ENCODE data around the gene CLDND1. TPM values are rescaled to one million over a fixed set of nuclear protein-coding genes. Genes with fewer than 3 reads are reported as not detected.
A peak's percentile ranks its signal among the peaks of the same experiment; 100 is the strongest.
"Not testable (repeated sequence)": the region's sequence is repeated elsewhere in the genome, so short reads cannot be mapped to it uniquely, and the experiment has no call there.

Gene CLDND1
- total and polyA plus RNA-seq, 5 donors from 2014 or later, result 193 to 320 (median 266) TPM

- Mint-ChIP-seq H3K4me3 (peak overlapping the region in 2 of 4 donors; percentile 31 to 82), H3K4me1 (peaks cover 35 to 76% (median 59%) of the 10 kb centered on the region in 4 donors), H3K27ac (peak overlapping the region; percentile 57 to 95 (median 89)), H3K36me3 (no peaks in the 10 kb centered on the region), H3K27me3 (peaks cover 4% of the 10 kb centered on the region), H3K9me3 (peaks cover 0 to 4% (median 0%) of the 10 kb centered on the region in 7 donors)
- H3K36me3 ChIP-seq (ENCODE audit: control insufficient read depth, insufficient read depth, low read length), result no peaks in the 10 kb centered on the region
- H3K9me3 ChIP-seq (ENCODE audit: control insufficient read depth in 2 of 2, low read length in 2 of 2), result no peaks in the 10 kb centered on the region
- H3K4me1 ChIP-seq (ENCODE audit: control insufficient read depth, insufficient read depth, low read length, poor library complexity, severe bottlenecking), result peaks cover 69% of the 10 kb centered on the region
- ATAC-seq (ENCODE audit: low read depth in 2 of 2), result peak in 1 of 2 donors; percentile 31
- DNase-seq, result peak in 1 of 3 donors; percentile 71
- H3K4me3 ChIP-seq (ENCODE audit: low read depth, low read length), result peak overlapping the region; percentile 72
- H3K27me3 ChIP-seq (ENCODE audit: control insufficient read depth, insufficient read depth, low read length), result no peaks in the 10 kb centered on the region
- H3K27ac ChIP-seq (ENCODE audit: insufficient read depth, low read length, poor library complexity, severe bottlenecking), result peak overlapping the region; percentile 94
Observed at GRCh38 chr3:98561727-98562521, 39.2 kb upstream of the CLDND1 start.

- no peaks in the 10 kb centered on the region for H3K27me3 ChIP-seq (ENCODE audit: control insufficient read depth, insufficient read depth, low read length)
- H3K36me3 ChIP-seq (ENCODE audit: control insufficient read depth, insufficient read depth, low read length), result no peaks in the 10 kb centered on the region
- no peak overlapping the region for H3K4me3 Mint-ChIP-seq
- H3K9me3 Mint-ChIP-seq, result peaks cover 0 to 4% (median 0%) of the 10 kb centered on the region in 7 donors
- peak overlapping the region; percentile 1 to 95 (median 30) for H3K27ac Mint-ChIP-seq
- no peak overlapping the region for H3K27ac ChIP-seq (ENCODE audit: insufficient read depth, low read length, poor library complexity, severe bottlenecking)
- peaks cover 69% of the 10 kb centered on the region for H3K4me1 ChIP-seq (ENCODE audit: control insufficient read depth, insufficient read depth, low read length, poor library complexity, severe bottlenecking)
- H3K9me3 ChIP-seq (ENCODE audit: control insufficient read depth in 2 of 2, low read length in 2 of 2), result no peaks in the 10 kb centered on the region
- H3K27me3 Mint-ChIP-seq, result peaks cover 4% of the 10 kb centered on the region
- H3K4me3 ChIP-seq (ENCODE audit: low read depth, low read length), result peak overlapping the region; percentile 27
- peaks cover 44 to 77% (median 60%) of the 10 kb centered on the region in 4 donors for H3K4me1 Mint-ChIP-seq
- ATAC-seq (ENCODE audit: low read depth in 2 of 2), result no peak
- no peaks in the 10 kb centered on the region for H3K36me3 Mint-ChIP-seq
- no peak for DNase-seq
Observed at GRCh38 chr3:98560911-98561310, 38.2 kb upstream of the CLDND1 start.

- peak overlapping the region in 1 of 3 donors; percentile 19 for H3K27ac Mint-ChIP-seq
- not testable (repeated sequence) for H3K27me3 ChIP-seq (ENCODE audit: control insufficient read depth, insufficient read depth, low read length); H3K4me3 Mint-ChIP-seq; H3K9me3 ChIP-seq (ENCODE audit: control insufficient read depth in 2 of 2, low read length in 2 of 2); H3K36me3 ChIP-seq (ENCODE audit: control insufficient read depth, insufficient read depth, low read length); H3K27ac ChIP-seq (ENCODE audit: insufficient read depth, low read length, poor library complexity, severe bottlenecking); DNase-seq; ATAC-seq (ENCODE audit: low read depth in 2 of 2); H3K36me3 Mint-ChIP-seq; H3K4me3 ChIP-seq (ENCODE audit: low read depth, low read length); H3K9me3 Mint-ChIP-seq; H3K27me3 Mint-ChIP-seq
- H3K4me1 Mint-ChIP-seq, result peaks cover 44 to 76% (median 57%) of the 10 kb centered on the region in 4 donors
- peaks cover 58% of the 10 kb centered on the region for H3K4me1 ChIP-seq (ENCODE audit: control insufficient read depth, insufficient read depth, low read length, poor library complexity, severe bottlenecking)
Observed at GRCh38 chr3:98559769-98560168, 37.1 kb upstream of the CLDND1 start.

GRCh38 chr3:98558100-98558827 lies 35.6 kb upstream of the CLDND1 start:
- peaks cover 0 to 4% (median 0%) of the 10 kb centered on the region in 7 donors for H3K9me3 Mint-ChIP-seq
- H3K4me3 ChIP-seq (ENCODE audit: low read depth, low read length), result peak overlapping the region; percentile 69
- H3K27me3 ChIP-seq (ENCODE audit: control insufficient read depth, insufficient read depth, low read length), result no peaks in the 10 kb centered on the region
- H3K4me1 Mint-ChIP-seq, result peaks cover 44 to 69% (median 52%) of the 10 kb centered on the region in 4 donors
- ATAC-seq (ENCODE audit: low read depth in 2 of 2), result no peak
- no peaks in the 10 kb centered on the region for H3K36me3 ChIP-seq (ENCODE audit: control insufficient read depth, insufficient read depth, low read length)
- peaks cover 44% of the 10 kb centered on the region for H3K4me1 ChIP-seq (ENCODE audit: control insufficient read depth, insufficient read depth, low read length, poor library complexity, severe bottlenecking)
- peak overlapping the region; percentile 90 for H3K27ac ChIP-seq (ENCODE audit: insufficient read depth, low read length, poor library complexity, severe bottlenecking)
- H3K9me3 ChIP-seq (ENCODE audit: control insufficient read depth in 2 of 2, low read length in 2 of 2), result no peaks in the 10 kb centered on the region
- peak overlapping the region in 1 of 4 donors; percentile 86 for H3K4me3 Mint-ChIP-seq
- H3K27me3 Mint-ChIP-seq, result no peaks in the 10 kb centered on the region
- H3K27ac Mint-ChIP-seq, result peak overlapping the region; percentile 22 to 98 (median 86)
- no peak for DNase-seq
- H3K36me3 Mint-ChIP-seq, result no peaks in the 10 kb centered on the region

- DNase-seq, result peak in 1 of 3 donors; percentile 74
- peaks cover 45 to 61% (median 52%) of the 10 kb centered on the region in 4 donors for H3K4me1 Mint-ChIP-seq
- H3K9me3 Mint-ChIP-seq, result peaks cover 0 to 4% (median 0%) of the 10 kb centered on the region in 7 donors
- no peaks in the 10 kb centered on the region for H3K36me3 ChIP-seq (ENCODE audit: control insufficient read depth, insufficient read depth, low read length)
- peak overlapping the region; percentile 69 for H3K4me3 ChIP-seq (ENCODE audit: low read depth, low read length)
- no peaks in the 10 kb centered on the region for H3K9me3 ChIP-seq (ENCODE audit: control insufficient read depth in 2 of 2, low read length in 2 of 2)
- H3K27me3 ChIP-seq (ENCODE audit: control insufficient read depth, insufficient read depth, low read length), result no peaks in the 10 kb centered on the region
- peak overlapping the region; percentile 86 to 96 (median 90) for H3K27ac Mint-ChIP-seq
- peaks cover 36% of the 10 kb centered on the region for H3K4me1 ChIP-seq (ENCODE audit: control insufficient read depth, insufficient read depth, low read length, poor library complexity, severe bottlenecking)
- peak overlapping the region; percentile 56 to 89 (median 84) for H3K4me3 Mint-ChIP-seq
- H3K27me3 Mint-ChIP-seq, result no peaks in the 10 kb centered on the region
- no peaks in the 10 kb centered on the region for H3K36me3 Mint-ChIP-seq
- no peak for ATAC-seq (ENCODE audit: low read depth in 2 of 2)
- H3K27ac ChIP-seq (ENCODE audit: insufficient read depth, low read length, poor library complexity, severe bottlenecking), result peak overlapping the region; percentile 90
Observed at GRCh38 chr3:98557324-98558010, 34.8 kb upstream of the CLDND1 start.

GRCh38 chr3:98556164-98557130 lies 33.7 kb upstream of the CLDND1 start:
- Mint-ChIP-seq H3K36me3 (no peaks in the 10 kb centered on the region), H3K9me3 (peaks cover 0 to 4% (median 0%) of the 10 kb centered on the region in 7 donors), H3K27ac (peak overlapping the region; percentile 86 to 96 (median 90)), H3K4me3 (peak overlapping the region; percentile 56 to 86 (median 72)), H3K27me3 (no peaks in the 10 kb centered on the region), H3K4me1 (peaks cover 45 to 55% (median 52%) of the 10 kb centered on the region in 4 donors)
- Histone ChIP-seq H3K27ac (ENCODE audit: insufficient read depth, low read length, poor library complexity, severe bottlenecking) (peak overlapping the region; percentile 90), H3K4me1 (ENCODE audit: control insufficient read depth, insufficient read depth, low read length, poor library complexity, severe bottlenecking) (peaks cover 28% of the 10 kb centered on the region), H3K27me3 (ENCODE audit: control insufficient read depth, insufficient read depth, low read length) (no peaks in the 10 kb centered on the region), H3K9me3 (ENCODE audit: control insufficient read depth in 2 of 2, low read length in 2 of 2) (no peaks in the 10 kb centered on the region), H3K4me3 (ENCODE audit: low read depth, low read length) (peak overlapping the region; percentile 69), H3K36me3 (ENCODE audit: control insufficient read depth, insufficient read depth, low read length) (no peaks in the 10 kb centered on the region)
- ATAC-seq (ENCODE audit: low read depth in 2 of 2) (peak; percentile 95), DNase-seq (peak; percentile 34 to 97 (median 46))

Measured in CD4-positive, CD25-positive, alpha-beta regulatory T cell (primary cell).